Dedifferentiated amniotic fluid mesenchymal stem cell (primary cell): ENCODE data around the gene ZNF618.

ENCODE experiments used
- DNase-seq: peaks from one replicate; pipeline ENCODE4 v3.0.0-alpha.2; 2016; ENCODE audit errors: extremely low spot score

Gene ZNF618

GRCh38 chr9:113911850-113912557, 35.9 kb downstream of the ZNF618 start:
- DNase-seq, result no peak

GRCh38 chr9:113912816-113913215, 36.7 kb downstream of the ZNF618 start:
- DNase-seq, result no peak

- peak; percentile 38 for DNase-seq
Measured at GRCh38 chr9:113913426-113914195, 37.5 kb downstream of the ZNF618 start.

GRCh38 chr9:113914517-113914916, 38.4 kb downstream of the ZNF618 start:
- no peak for DNase-seq

GRCh38 chr9:113915817-113916434, 39.8 kb downstream of the ZNF618 start:
- no peak for DNase-seq

- no peak for DNase-seq
Measured at GRCh38 chr9:113916931-113917330, 40.8 kb downstream of the ZNF618 start.

GRCh38 chr9:113918697-113919350, 42.7 kb downstream of the ZNF618 start:
- no peak for DNase-seq

- no peak for DNase-seq
Measured at GRCh38 chr9:113919382-113919781, 43.3 kb downstream of the ZNF618 start.

GRCh38 chr9:113919871-113920270, 43.8 kb downstream of the ZNF618 start:
- no peak for DNase-seq

GRCh38 chr9:113920872-113921271, 44.8 kb downstream of the ZNF618 start:
- DNase-seq, result no peak

- no peak for DNase-seq
Measured at GRCh38 chr9:113921396-113921925, 45.4 kb downstream of the ZNF618 start.

GRCh38 chr9:113922160-113922559, 46.1 kb downstream of the ZNF618 start:
- no peak for DNase-seq

- no peak for DNase-seq
Measured at GRCh38 chr9:113926211-113926610, 50.1 kb downstream of the ZNF618 start.

- no peak for DNase-seq
Measured at GRCh38 chr9:113927277-113927676, 51.2 kb downstream of the ZNF618 start.

- DNase-seq, result no peak
Measured at GRCh38 chr9:113928269-113928668, 52.2 kb downstream of the ZNF618 start.

- no peak for DNase-seq
Measured at GRCh38 chr9:113929634-113930389, 53.7 kb downstream of the ZNF618 start.

- no peak for DNase-seq
Measured at GRCh38 chr9:113930390-113930783, 54.3 kb downstream of the ZNF618 start.

- DNase-seq, result no peak
Measured at GRCh38 chr9:113931140-113931539, 55.0 kb downstream of the ZNF618 start.

GRCh38 chr9:113931777-113932176, 55.7 kb downstream of the ZNF618 start:
- DNase-seq, result no peak

GRCh38 chr9:113932906-113933584, 56.9 kb downstream of the ZNF618 start:
- no peak for DNase-seq

- DNase-seq, result no peak
Measured at GRCh38 chr9:113933671-113934070, 57.6 kb downstream of the ZNF618 start.
